Hepatocyte (in vitro differentiated cells): Measurements from ENCODE around the gene DUSP16. TPM values are rescaled to one million over a fixed set of nuclear protein-coding genes. Genes with fewer than 3 reads are reported as not detected.
"Not testable (repeated sequence)": the region's sequence is repeated elsewhere in the genome, so short reads cannot be mapped to it uniquely, and the experiment has no call there.

Experiments
- DNase-seq: peaks from one replicate; pipeline ENCODE4 v3.0.0-alpha.2; 2016; ENCODE audit warnings: low spot score
- H2AFZ ChIP-seq: fragments of 200-600 bp; sonication (generic); 2 replicates; pipeline ENCODE4 v1.6.0; 2016; ENCODE audit warnings: antibody characterized with exemption, mild to moderate bottlenecking
- H3K27ac ChIP-seq: fragments of 200-600 bp; sonication (generic); 2 replicates; pipeline ENCODE4 v1.5.1; 2016; ENCODE audit warnings: mild to moderate bottlenecking
- H3K27me3 ChIP-seq: fragments of 200-600 bp; sonication (generic); 2 replicates; pipeline ENCODE4 v1.6.1; 2016
- H3K36me3 ChIP-seq: fragments of 200-600 bp; sonication (generic); replicated peaks from 2 replicates; pipeline ENCODE4 v1.5.1; 2016; ENCODE audit warnings: low read depth; ENCODE audit not compliant: insufficient read depth
- H3K4me1 ChIP-seq: fragments of 200-600 bp; sonication (generic); 2 replicates; pipeline ENCODE4 v1.5.1; 2016; ENCODE audit warnings: mild to moderate bottlenecking, moderate library complexity; ENCODE audit not compliant: insufficient read depth
- H3K4me2 ChIP-seq: fragments of 200-600 bp; sonication (generic); 2 replicates; pipeline ENCODE4 v1.6.0; 2016
- H3K4me3 ChIP-seq: fragments of 200-600 bp; sonication (generic); 2 replicates; pipeline ENCODE4 v1.5.1; 2016; ENCODE audit warnings: mild to moderate bottlenecking
- H3K79me2 ChIP-seq: fragments of 200-600 bp; sonication (generic); 2 replicates; pipeline ENCODE4 v1.6.0; 2017; ENCODE audit warnings: mild to moderate bottlenecking
- H3K9me2 ChIP-seq: fragments of 200-600 bp; sonication (generic); replicated peaks from 2 replicates; pipeline ENCODE4 v1.6.0; 2017; ENCODE audit warnings: mild to moderate bottlenecking; ENCODE audit not compliant: insufficient read depth
- H3K9me3 ChIP-seq: fragments of 200-600 bp; sonication (generic); 2 replicates; pipeline ENCODE4 v1.5.1; 2016; ENCODE audit warnings: low read depth, mild to moderate bottlenecking
- H4K20me1 ChIP-seq: fragments of 200-600 bp; sonication (generic); 2 replicates; pipeline ENCODE4 v1.6.0; 2016; ENCODE audit warnings: mild to moderate bottlenecking; ENCODE audit not compliant: insufficient read depth, poor library complexity, severe bottlenecking
- EZH2 ChIP-seq: fragments of 200-600 bp; sonication (generic); IDR thresholded peaks from 2 replicates; pipeline ENCODE4 v1.6.1; 2016; ENCODE audit warnings: antibody characterized with exemption, mild to moderate bottlenecking, borderline replicate concordance
- EZH2phosphoT487 ChIP-seq: fragments of 200-600 bp; sonication (generic); IDR thresholded peaks from one replicate; pipeline ENCODE4 v1.6.1; 2018; ENCODE audit warnings: antibody characterized with exemption, mild to moderate bottlenecking, low read depth, moderate library complexity; ENCODE audit not compliant: unreplicated experiment, severe bottlenecking
- WGBS: methylation state at CpG from one replicate; pipeline ENCODE4 v1.1.6; 2016; ENCODE audit warnings: low lambda C conversion rate; ENCODE audit errors: missing lambda C conversion rate; 5-methylcytosine and 5-hydroxymethylcytosine counted together
- polyA plus RNA-seq: library from polyadenylated mRNA; unstranded; fragments of >200 nt; fragmentation: Nextera tagmentation; extraction: Ambion mirVana; gene quantifications from 2 replicates; pipeline ENCODE4 v1.2.1, GENCODE V29; 2016
- total RNA-seq: library from RNA; depleted of rRNA; stranded (reverse); fragments of >200 nt; gene quantifications from 2 replicates; pipeline ENCODE4 v1.2.3, GENCODE V29; 2014
- TF ChIP-seq, protein P1 (sequence below): fragments of 200-600 bp; sonication (generic); IDR thresholded peaks from 2 replicates; pipeline ENCODE4 v1.5.1; 2016; ENCODE audit warnings: antibody characterized with exemption, mild to moderate bottlenecking; ENCODE audit not compliant: poor library complexity

DUSP16 gene
- total and polyA plus RNA-seq, 2 experiments from 2014 or later = 13.4 to 74.1 TPM

DNA sequence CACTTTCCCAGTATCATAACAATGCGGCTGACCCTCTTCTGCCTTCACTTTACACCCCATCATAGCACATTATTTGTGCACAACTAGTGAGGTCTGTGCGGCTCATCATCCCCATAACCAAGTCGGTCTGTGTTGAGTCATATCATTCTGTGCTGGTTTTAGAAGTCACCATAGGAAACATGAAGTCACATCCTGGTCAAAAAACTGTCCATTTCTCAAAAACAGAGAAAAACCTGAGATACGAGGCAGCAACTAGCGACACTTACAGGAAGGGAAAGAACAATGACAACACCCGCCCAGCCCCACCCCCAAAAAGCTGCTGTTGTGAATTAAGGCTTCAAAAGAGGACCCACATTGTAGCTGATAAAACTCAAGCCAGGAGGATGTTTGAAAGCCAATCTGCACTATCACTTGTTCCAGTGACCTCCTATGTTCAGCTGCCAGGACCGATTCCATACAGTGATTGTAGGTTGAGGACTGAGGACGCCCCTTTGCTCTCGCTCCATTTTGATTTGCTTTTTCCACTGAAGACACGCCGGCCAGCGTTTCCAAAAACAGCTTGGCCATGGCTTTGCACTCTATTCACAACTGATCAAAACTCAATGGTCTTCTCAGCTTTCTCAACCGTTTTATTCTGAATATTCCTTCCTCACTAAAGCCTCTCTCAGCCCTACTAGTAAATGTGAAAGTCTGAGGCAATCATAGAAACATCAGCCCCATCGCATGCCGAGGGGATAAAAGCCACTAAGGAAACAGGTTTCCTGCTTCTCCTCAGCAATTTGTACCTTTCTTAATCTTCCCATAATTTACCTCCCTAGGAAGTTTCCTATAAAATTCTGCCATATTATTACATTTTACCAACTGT, 87.5 kb downstream of the DUSP16 start:
- Histone ChIP-seq H4K20me1 (no peaks in the 10 kb centered on the region), H3K4me1 (no peaks in the 10 kb centered on the region), H3K9me2 (no peaks in the 10 kb centered on the region), H2AFZ (no peak overlapping the region), H3K36me3 (no peaks in the 10 kb centered on the region), H3K27me3 (no peaks in the 10 kb centered on the region), H3K79me2 (peaks cover 5% of the 10 kb centered on the region), H3K4me3 (no peak overlapping the region), H3K27ac (peak overlapping the region; percentile 4), H3K4me2 (no peak overlapping the region), H3K9me3 (no peaks in the 10 kb centered on the region)
- DNase-seq = no peak
- TF ChIP-seq EZH2phosphoT487 (no peak), EZH2 (no peak)
- TF ChIP-seq, protein P1, sequence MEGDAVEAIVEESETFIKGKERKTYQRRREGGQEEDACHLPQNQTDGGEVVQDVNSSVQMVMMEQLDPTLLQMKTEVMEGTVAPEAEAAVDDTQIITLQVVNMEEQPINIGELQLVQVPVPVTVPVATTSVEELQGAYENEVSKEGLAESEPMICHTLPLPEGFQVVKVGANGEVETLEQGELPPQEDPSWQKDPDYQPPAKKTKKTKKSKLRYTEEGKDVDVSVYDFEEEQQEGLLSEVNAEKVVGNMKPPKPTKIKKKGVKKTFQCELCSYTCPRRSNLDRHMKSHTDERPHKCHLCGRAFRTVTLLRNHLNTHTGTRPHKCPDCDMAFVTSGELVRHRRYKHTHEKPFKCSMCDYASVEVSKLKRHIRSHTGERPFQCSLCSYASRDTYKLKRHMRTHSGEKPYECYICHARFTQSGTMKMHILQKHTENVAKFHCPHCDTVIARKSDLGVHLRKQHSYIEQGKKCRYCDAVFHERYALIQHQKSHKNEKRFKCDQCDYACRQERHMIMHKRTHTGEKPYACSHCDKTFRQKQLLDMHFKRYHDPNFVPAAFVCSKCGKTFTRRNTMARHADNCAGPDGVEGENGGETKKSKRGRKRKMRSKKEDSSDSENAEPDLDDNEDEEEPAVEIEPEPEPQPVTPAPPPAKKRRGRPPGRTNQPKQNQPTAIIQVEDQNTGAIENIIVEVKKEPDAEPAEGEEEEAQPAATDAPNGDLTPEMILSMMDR = no peak
- WGBS = 93% methylated on average over 15 of the region's 15 CpGs

DNA sequence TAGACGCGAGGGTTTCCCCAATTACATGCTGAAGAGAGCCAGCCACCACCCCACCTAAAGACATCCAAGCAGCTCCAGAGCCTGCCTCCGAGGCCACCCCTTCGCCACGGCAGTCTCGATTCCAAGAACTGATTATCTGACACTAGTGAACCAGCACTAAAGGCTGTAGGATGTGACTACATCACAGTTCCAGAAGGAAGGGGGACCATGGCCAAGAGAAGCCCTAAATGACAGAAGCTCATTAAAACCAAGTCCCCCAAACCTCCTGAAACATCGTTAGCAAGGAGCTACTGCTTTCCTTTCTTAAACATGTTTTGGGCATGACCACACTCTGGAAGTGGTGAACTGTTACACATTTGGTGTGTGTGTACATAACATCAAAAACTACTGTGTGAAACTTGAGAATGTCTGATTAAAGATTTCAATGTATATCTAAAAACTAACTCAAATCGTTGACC, 88.2 kb downstream of the DUSP16 start:
- no peak overlapping the region for H2AFZ ChIP-seq
- H3K36me3 ChIP-seq = no peaks in the 10 kb centered on the region
- no peaks in the 10 kb centered on the region for H3K4me1 ChIP-seq
- no peak overlapping the region for H3K4me2 ChIP-seq
- DNase-seq = no peak
- H4K20me1 ChIP-seq = no peaks in the 10 kb centered on the region
- H3K27ac ChIP-seq = no peak overlapping the region
- no peak for TF ChIP-seq EZH2phosphoT487
- no peak for TF ChIP-seq EZH2
- TF ChIP-seq, protein P1 = no peak
- no peaks in the 10 kb centered on the region for H3K9me3 ChIP-seq
- H3K79me2 ChIP-seq = peaks cover 5% of the 10 kb centered on the region
- H3K4me3 ChIP-seq = no peak overlapping the region
- no peaks in the 10 kb centered on the region for H3K9me2 ChIP-seq
- WGBS = 92% methylated on average over 8 of the region's 8 CpGs
- H3K27me3 ChIP-seq = no peaks in the 10 kb centered on the region

DNA sequence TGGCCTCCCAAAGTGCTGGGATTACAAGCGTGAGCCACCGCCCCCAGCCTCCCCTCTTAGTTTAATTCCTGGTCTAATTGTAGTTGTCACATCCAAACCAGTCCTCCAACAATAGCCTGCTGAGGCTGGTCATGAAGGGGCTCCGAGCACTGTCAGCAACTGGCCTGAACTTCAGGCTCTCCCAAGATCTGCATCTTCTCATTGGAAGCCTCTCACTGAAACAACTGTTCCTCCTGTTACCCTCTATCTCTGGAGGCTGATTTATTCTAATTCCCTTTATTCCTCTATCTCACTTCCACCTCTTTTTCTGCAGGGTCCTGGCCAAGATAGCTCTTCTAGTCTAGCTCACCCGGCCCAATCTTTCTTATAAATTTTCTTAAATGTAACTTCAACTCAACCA, 89.4 kb downstream of the DUSP16 start:
- 100% methylated on average over 4 of the region's 4 CpGs for WGBS
- no peak overlapping the region for H3K27ac ChIP-seq

DNA sequence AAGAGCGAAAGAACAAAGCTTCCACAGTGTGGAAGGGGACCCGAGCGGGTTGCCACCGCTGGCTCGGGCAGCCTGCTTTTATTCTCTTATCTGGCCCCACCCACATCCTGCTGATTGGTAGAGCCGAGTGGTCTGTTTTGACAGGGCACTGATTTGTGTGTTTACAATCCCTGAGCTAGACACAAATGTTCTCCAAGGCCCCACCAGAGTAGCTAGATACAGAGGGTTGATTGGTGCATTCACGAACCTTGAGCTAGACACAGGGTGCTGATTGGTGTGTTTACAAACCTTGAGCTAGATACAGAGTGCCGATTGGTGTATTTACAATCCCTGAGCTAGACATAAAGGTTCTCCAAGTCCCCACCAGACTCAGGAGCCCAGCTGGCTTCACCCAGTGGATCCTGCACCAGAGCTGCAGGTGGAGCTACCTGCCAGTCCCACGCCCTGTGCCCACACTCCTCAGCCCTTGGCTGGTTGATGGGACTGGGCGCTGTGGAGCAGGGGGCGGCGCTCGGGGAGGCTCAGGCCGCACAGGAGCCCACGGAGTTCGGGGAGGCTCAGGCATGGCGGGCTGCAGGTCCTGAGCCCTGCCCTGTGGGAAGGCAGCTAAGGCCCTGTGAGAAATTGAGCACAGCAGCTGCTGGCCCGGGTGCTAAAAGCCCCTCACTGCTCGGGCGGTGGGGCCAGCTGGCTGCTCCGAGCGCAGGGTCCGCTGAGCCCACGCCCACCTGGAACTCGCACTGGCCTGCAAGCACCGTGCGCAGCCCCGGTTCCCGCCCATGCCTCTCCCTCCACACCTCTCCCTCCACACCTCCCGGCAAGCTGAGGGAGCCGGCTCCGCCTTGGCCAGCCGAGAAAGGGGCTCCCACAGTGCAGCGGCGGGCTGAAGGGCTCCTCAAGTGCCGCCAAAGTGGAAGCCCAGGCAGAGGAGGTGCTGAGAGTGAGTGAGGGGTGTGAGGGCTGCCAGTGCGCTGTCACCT, 90.4 kb downstream of the DUSP16 start:
- not testable (repeated sequence) for H3K4me2 ChIP-seq, H4K20me1 ChIP-seq, H3K36me3 ChIP-seq, H3K9me2 ChIP-seq, H3K27me3 ChIP-seq, H3K4me1 ChIP-seq, H3K9me3 ChIP-seq, H3K79me2 ChIP-seq, H3K4me3 ChIP-seq, DNase-seq, H2AFZ ChIP-seq, H3K27ac ChIP-seq
- 92% methylated on average over 25 of the region's 37 CpGs for WGBS

More for the DNA sequence above, 89.4 kb downstream of the DUSP16 start:
- Histone ChIP-seq H3K4me1 (no peaks in the 10 kb centered on the region), H2AFZ (no peak overlapping the region), H4K20me1 (no peaks in the 10 kb centered on the region), H3K27me3 (no peaks in the 10 kb centered on the region), H3K79me2 (peaks cover 5% of the 10 kb centered on the region), H3K9me3 (no peaks in the 10 kb centered on the region), H3K4me3 (no peak overlapping the region), H3K36me3 (no peaks in the 10 kb centered on the region), H3K4me2 (no peak overlapping the region), H3K9me2 (no peaks in the 10 kb centered on the region)
- no peak for DNase-seq
- TF ChIP-seq EZH2 = no peak
- TF ChIP-seq EZH2phosphoT487 = no peak
- TF ChIP-seq, protein P1 = no peak
